Stimulated activated effector memory CD8-positive, alpha-beta T cell treated with anti-CD3 and anti-CD28 coated beads, Interleukin-12 subunit alpha, Interleukin-12 subunit beta, amount 100 ng/mL, for 72 hours (primary cell): ENCODE data around the gene COPZ1.

Experiments used
- ATAC-seq: fragments of 150-1000 bp; cut with Tn5 transposase; 2 replicates; pipeline ENCODE4 v1.10.0; 2021
- DNase-seq, 2 donors: peaks; one replicate each; pipeline ENCODE4 v3.0.0; 2021 to 2022; ENCODE audit warnings: low spot score in 2 of 2
- H3K27ac Mint-ChIP-seq: one replicate; pipeline ENCODE4 v1.8.0; 2022; ENCODE audit warnings: mild to moderate bottlenecking, mixed read lengths
- H3K36me3 Mint-ChIP-seq: one replicate; pipeline ENCODE4 v1.8.0; 2022; ENCODE audit warnings: mild to moderate bottlenecking, mixed read lengths
- H3K4me1 Mint-ChIP-seq: one replicate; pipeline ENCODE4 v1.8.0; 2022; ENCODE audit warnings: mixed read lengths
- H3K4me3 Mint-ChIP-seq: one replicate; pipeline ENCODE4 v1.8.0; 2022; ENCODE audit warnings: mild to moderate bottlenecking, mixed read lengths
- H3K9me3 Mint-ChIP-seq: one replicate; pipeline ENCODE4 v1.8.0; 2022; ENCODE audit warnings: mixed read lengths

The COPZ1 gene

DNA sequence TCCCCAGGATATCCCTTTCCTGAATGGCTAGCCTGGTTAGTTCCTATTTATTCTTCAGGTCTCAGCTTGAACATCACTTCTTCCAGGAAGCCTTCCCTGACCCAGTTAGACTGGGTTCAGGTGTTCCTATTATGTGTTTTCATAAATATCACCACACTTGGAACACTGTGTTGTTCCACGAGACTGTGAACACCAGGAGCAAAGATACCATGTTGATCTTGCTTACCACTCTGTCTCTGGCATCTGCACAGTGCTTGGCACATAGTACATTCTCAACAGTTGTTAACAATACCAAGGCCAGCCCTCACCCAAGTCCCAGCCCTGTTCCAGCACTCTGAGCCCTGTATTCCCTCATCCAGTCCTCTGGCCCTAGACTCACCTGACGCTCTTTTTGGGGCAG lies 73.3 kb downstream of the COPZ1 start:
- DNase-seq (no peak), ATAC-seq (no peak)
- Mint-ChIP-seq H3K4me3 (no peak overlapping the region), H3K27ac (peak overlapping the region; percentile 49), H3K36me3 (peaks cover 94% of the 10 kb centered on the region), H3K4me1 (peaks cover 50% of the 10 kb centered on the region), H3K9me3 (no peaks in the 10 kb centered on the region)

DNA sequence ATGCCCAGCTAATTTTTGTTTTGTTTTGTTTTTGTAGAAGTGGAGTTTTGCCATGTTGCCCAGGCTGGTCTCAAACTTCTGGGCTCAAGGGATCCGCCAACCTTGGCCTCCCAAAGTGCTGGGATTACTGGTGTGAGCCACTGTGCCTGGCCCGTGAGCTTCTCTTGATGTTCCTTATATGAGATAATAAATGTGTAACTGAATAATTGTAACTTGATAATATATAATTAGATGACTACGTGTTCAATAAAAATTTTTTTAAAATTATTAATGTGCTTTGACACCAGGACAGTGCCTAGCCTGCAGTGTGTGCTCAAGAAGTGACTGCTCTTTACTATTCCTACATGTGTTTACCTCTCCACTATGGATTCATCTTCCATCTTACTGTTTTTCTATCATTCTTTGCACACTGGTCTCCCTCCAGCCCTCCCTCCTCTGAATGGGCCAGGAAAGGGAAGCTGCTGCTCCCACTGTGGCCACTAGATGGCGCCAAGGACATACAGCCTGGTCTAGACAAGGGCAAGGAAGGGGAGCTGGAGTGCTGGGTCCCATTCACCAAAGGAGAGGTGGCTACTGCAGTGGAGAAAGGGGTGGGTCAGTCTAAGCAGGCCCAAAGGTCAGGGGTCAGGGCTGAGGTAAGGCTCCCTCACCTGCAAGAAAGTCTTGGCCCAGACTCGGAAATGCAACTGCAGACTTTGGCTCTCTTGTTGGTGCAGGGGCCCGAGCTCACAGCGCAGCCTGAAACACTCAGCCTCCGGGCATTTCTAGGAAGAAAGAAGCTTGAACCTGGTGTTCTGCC lies 74.3 kb downstream of the COPZ1 start:
- ATAC-seq (peak; percentile 81), DNase-seq (peak; percentile 85 to 94)
- H3K4me1 Mint-ChIP-seq = peaks cover 43% of the 10 kb centered on the region
- no peaks in the 10 kb centered on the region for H3K9me3 Mint-ChIP-seq
- no peak overlapping the region for H3K4me3 Mint-ChIP-seq
- H3K27ac Mint-ChIP-seq = peak overlapping the region; percentile 49
- peaks cover 100% of the 10 kb centered on the region for H3K36me3 Mint-ChIP-seq

GRCh38 chr12:54401119-54401518 lies 76.2 kb downstream of the COPZ1 start:
- DNase-seq = no peak
- Mint-ChIP-seq H3K27ac (peak overlapping the region; percentile 78), H3K4me1 (peaks cover 53% of the 10 kb centered on the region), H3K36me3 (peaks cover 100% of the 10 kb centered on the region), H3K9me3 (no peaks in the 10 kb centered on the region), H3K4me3 (no peak overlapping the region)
- ATAC-seq = no peak
